CD14-positive monocyte (primary cell): ENCODE measurements around the gene ABCA12. TPM values are rescaled to one million over a fixed set of nuclear protein-coding genes. Genes with fewer than 3 reads are reported as not detected.

ENCODE experiments used
- DNase-seq, 3 donors: peaks; one replicate each; pipeline ENCODE4 v3.0.0-alpha.2; 2011 to 2022
- H2AFZ ChIP-seq: 2 replicates; pipeline ENCODE4 v1.6.0; 2012; ENCODE audit warnings: mild to moderate bottlenecking, low read depth, low read length, inconsistent platforms; ENCODE audit not compliant: insufficient read depth, poor library complexity, severe bottlenecking
- H3K27ac ChIP-seq, 2 donors: 1 replicate in 1 of 2; 2 replicates in 1 of 2; pipeline ENCODE4 v1.5.1; 2012 to 2013; ENCODE audit warnings: low read length in 2 of 2, control low read depth in 1 of 2, inconsistent platforms in 1 of 2, low read depth in 1 of 2, mild to moderate bottlenecking in 1 of 2
- H3K27me3 ChIP-seq, 2 donors: one replicate each; pipeline versions ENCODE4 v1.6.0 to v1.6.1; 2011 to 2013; ENCODE audit warnings: low read length in 2 of 2; ENCODE audit not compliant: control insufficient read depth in 2 of 2, insufficient read depth in 2 of 2
- H3K36me3 ChIP-seq, 2 donors: replicated peaks in 1 of 2; 1 replicate in 1 of 2; 2 replicates in 1 of 2; pipeline versions ENCODE4 v1.5.1 to v1.6.1; 2012 to 2013; ENCODE audit warnings: low read length in 2 of 2, control low read depth in 1 of 2, inconsistent platforms in 1 of 2, mild to moderate bottlenecking in 1 of 2; ENCODE audit not compliant: insufficient read depth in 2 of 2, control insufficient read depth in 1 of 2
- H3K4me1 ChIP-seq, 2 donors: 1 replicate in 1 of 2; 2 replicates in 1 of 2; pipeline versions ENCODE4 v1.5.1 to v1.6.1; 2012 to 2013; ENCODE audit warnings: low read length in 2 of 2, control low read depth in 1 of 2, inconsistent platforms in 1 of 2, mild to moderate bottlenecking in 1 of 2, moderate library complexity in 1 of 2; ENCODE audit not compliant: insufficient read depth in 2 of 2, control insufficient read depth in 1 of 2
- H3K4me2 ChIP-seq: replicated peaks from 2 replicates; pipeline ENCODE3; 2012; ENCODE audit warnings: low read length, moderate library complexity, mild to moderate bottlenecking; ENCODE audit not compliant: poor library complexity, severe bottlenecking; ENCODE audit errors: extremely low read depth
- H3K4me3 ChIP-seq, 3 experiments: fragments of 200-600 bp in 1 of 3; sonication (generic) in 1 of 3; replicated peaks in 1 of 3; 1 replicate in 2 of 3; 2 replicates in 1 of 3; pipeline ENCODE4 v1.5.1; 2011 to 2013; ENCODE audit warnings: low read length in 3 of 3, mild to moderate bottlenecking in 3 of 3, control low read depth in 2 of 3, low read depth in 2 of 3, inconsistent platforms in 1 of 3, moderate library complexity in 1 of 3
- H3K79me2 ChIP-seq: 2 replicates; pipeline ENCODE4 v1.6.0; 2012; ENCODE audit warnings: mild to moderate bottlenecking, control low read depth, inconsistent platforms, low read length, moderate library complexity; ENCODE audit not compliant: insufficient read depth
- H3K9ac ChIP-seq: 2 replicates; pipeline ENCODE4 v1.6.0; 2017; ENCODE audit warnings: low read length, mild to moderate bottlenecking; ENCODE audit not compliant: insufficient read depth, poor library complexity, severe bottlenecking
- H3K9me3 ChIP-seq, 2 donors: replicated peaks in 1 of 2; 1 replicate in 1 of 2; 2 replicates in 1 of 2; pipeline versions ENCODE4 v1.5.1 to v1.6.1; 2012 to 2013; ENCODE audit warnings: low read length in 2 of 2, control low read depth in 1 of 2; ENCODE audit not compliant: control insufficient read depth in 1 of 2, insufficient read depth in 1 of 2
- H4K20me1 ChIP-seq: 2 replicates; pipeline ENCODE4 v1.6.0; 2012; ENCODE audit warnings: mild to moderate bottlenecking, low read length, control low read depth, moderate library complexity; ENCODE audit not compliant: insufficient read depth
- H3K27ac Mint-ChIP-seq, 7 donors: one replicate each; pipeline ENCODE4 v1.8.0; 2020; ENCODE audit warnings: mild to moderate bottlenecking in 7 of 7, mixed read lengths in 7 of 7, moderate library complexity in 6 of 7, inconsistent platforms in 2 of 7
- H3K27me3 Mint-ChIP-seq, 3 donors: one replicate each; pipeline ENCODE4 v1.8.0; 2021 to 2022; ENCODE audit warnings: low read depth in 3 of 3, mild to moderate bottlenecking in 3 of 3, mixed read lengths in 3 of 3, moderate library complexity in 3 of 3, inconsistent platforms in 1 of 3
- H3K36me3 Mint-ChIP-seq, 2 donors: one replicate each; pipeline ENCODE4 v1.8.0; 2020; ENCODE audit warnings: mixed read lengths in 2 of 2, inconsistent platforms in 1 of 2, mild to moderate bottlenecking in 1 of 2
- H3K4me1 Mint-ChIP-seq: one replicate; pipeline ENCODE4 v1.8.0; 2020; ENCODE audit warnings: mild to moderate bottlenecking, mixed read lengths
- H3K4me3 Mint-ChIP-seq, 2 donors: one replicate each; pipeline ENCODE4 v1.8.0; 2020; ENCODE audit warnings: mild to moderate bottlenecking in 2 of 2, mixed read lengths in 2 of 2, moderate library complexity in 1 of 2
- H3K9me3 Mint-ChIP-seq, 7 donors: one replicate each; pipeline ENCODE4 v1.8.0; 2020 to 2022; ENCODE audit warnings: mixed read lengths in 7 of 7, mild to moderate bottlenecking in 6 of 7, moderate library complexity in 6 of 7, inconsistent platforms in 2 of 7
- CTCF ChIP-seq: fragments of 200-600 bp; IDR thresholded peaks from one replicate; pipeline ENCODE4 v1.8.0; 2022; ENCODE audit warnings: antibody characterized with exemption, mild to moderate bottlenecking
- WGBS: methylation state at CpG from one replicate; pipeline ENCODE4 v1.1.5; 2013; ENCODE audit warnings: missing lambda C conversion rate; ENCODE audit not compliant: insufficient coverage; 5-methylcytosine and 5-hydroxymethylcytosine counted together
- intact Hi-C, 2 donors: fragments of 100-400 bp; cut with micrococcal nuclease; formaldehyde crosslinking; loops; one replicate each; pipeline versions ENCODE4 v1.15.0 to v1.15.1; 2023
- polyA plus RNA-seq, 3 donors: library from polyadenylated mRNA; depleted of rRNA in 1 of 3; unstranded in 2 of 3; stranded (reverse) in 1 of 3; fragments of 300-500 nt in 2 of 3; fragments of >200 nt in 1 of 3; fragmentation: Illumina TruSeq in 2 of 3; gene quantifications; 1 replicate in 2 of 3; 2 replicates in 1 of 3; pipeline ENCODE4 v1.2.3, GENCODE V29; 2012 to 2021

The ABCA12 gene
- polyA plus RNA-seq, 3 donors: not detected

DNA sequence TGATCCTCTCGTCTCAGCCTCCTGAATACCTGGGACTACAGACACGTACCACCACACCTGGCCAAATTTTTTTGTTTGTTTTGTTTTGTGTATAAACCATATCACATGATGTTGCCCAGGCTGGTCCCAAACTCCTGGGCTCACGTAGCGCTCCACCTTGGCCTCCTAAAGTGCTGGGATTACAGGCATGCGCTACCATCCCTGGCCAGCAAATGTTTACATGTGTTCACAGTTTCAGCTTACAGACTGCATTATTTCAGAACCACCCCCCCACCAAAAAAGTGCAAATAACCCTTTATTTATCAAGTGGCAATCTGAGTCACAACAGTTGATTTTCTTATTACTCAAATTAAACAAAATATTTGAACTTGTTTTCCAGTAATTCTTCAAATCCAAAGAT is 54.3 kb downstream of the ABCA12 start:
- intact Hi-C loops: no loop called here
- H3K27me3 ChIP-seq: no peaks in the 10 kb centered on the region
- H3K4me1 Mint-ChIP-seq: no peaks in the 10 kb centered on the region
- H3K9ac ChIP-seq: no peak overlapping the region
- no peak overlapping the region for H2AFZ ChIP-seq
- WGBS: 95% methylated on average over 4 of the region's 5 CpGs
- no peaks in the 10 kb centered on the region for H4K20me1 ChIP-seq
- H3K79me2 ChIP-seq: no peaks in the 10 kb centered on the region
- no peak overlapping the region for H3K27ac ChIP-seq
- no peak overlapping the region for H3K4me3 Mint-ChIP-seq
- H3K4me3 ChIP-seq: no peak overlapping the region
- no peaks in the 10 kb centered on the region for H3K9me3 ChIP-seq
- no peak for TF ChIP-seq CTCF
- H3K36me3 Mint-ChIP-seq: no peaks in the 10 kb centered on the region
- peaks cover 0 to 1% (median 0%) of the 10 kb centered on the region in 3 donors for H3K27me3 Mint-ChIP-seq
- H3K27ac Mint-ChIP-seq: no peak overlapping the region
- no peaks in the 10 kb centered on the region for H3K4me1 ChIP-seq
- H3K36me3 ChIP-seq: no peaks in the 10 kb centered on the region
- no peak for DNase-seq
- H3K4me2 ChIP-seq: no peak overlapping the region
- peaks cover 0 to 5% (median 2%) of the 10 kb centered on the region in 7 donors for H3K9me3 Mint-ChIP-seq

DNA sequence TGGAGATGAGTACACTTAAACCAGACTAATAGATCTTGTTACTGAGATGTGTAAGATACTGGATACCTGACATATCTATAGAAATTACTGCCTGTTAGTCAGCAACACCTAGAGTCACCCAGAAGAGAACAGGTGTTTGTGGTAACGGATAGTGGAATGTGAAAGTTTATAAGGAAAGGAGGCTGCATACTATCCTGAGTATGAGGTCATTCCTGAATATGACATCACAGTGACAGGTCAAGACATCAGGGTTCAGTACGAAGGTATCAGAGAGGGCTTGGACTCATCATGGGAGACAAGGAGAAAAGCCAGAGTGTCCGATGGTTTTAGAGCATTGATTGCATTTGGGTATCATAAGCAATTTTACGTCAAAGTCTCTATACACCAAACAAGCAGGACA is 55.3 kb downstream of the ABCA12 start:
- no peaks in the 10 kb centered on the region for H3K27me3 ChIP-seq
- no peaks in the 10 kb centered on the region for H4K20me1 ChIP-seq
- no peak overlapping the region for H3K27ac ChIP-seq
- intact Hi-C loops: no loop called here
- no peaks in the 10 kb centered on the region for H3K79me2 ChIP-seq
- Mint-ChIP-seq H3K4me1 (no peaks in the 10 kb centered on the region), H3K4me3 (no peak overlapping the region), H3K27me3 (peaks cover 0 to 1% (median 0%) of the 10 kb centered on the region in 3 donors), H3K9me3 (peaks cover 0 to 5% (median 2%) of the 10 kb centered on the region in 7 donors), H3K27ac (no peak overlapping the region), H3K36me3 (no peaks in the 10 kb centered on the region)
- H3K4me1 ChIP-seq: no peaks in the 10 kb centered on the region
- no peak for TF ChIP-seq CTCF
- no peak overlapping the region for H3K4me2 ChIP-seq
- H3K9ac ChIP-seq: no peak overlapping the region
- no peak for DNase-seq
- H3K36me3 ChIP-seq: no peaks in the 10 kb centered on the region
- no peak overlapping the region for H2AFZ ChIP-seq
- WGBS: 100% methylated on average over 2 of the region's 4 CpGs
- no peaks in the 10 kb centered on the region for H3K9me3 ChIP-seq
- no peak overlapping the region for H3K4me3 ChIP-seq
